Testis (tissue), 3 donors: Measurements from ENCODE around the gene ELAVL4. TPM values are rescaled to one million over a fixed set of nuclear protein-coding genes. Genes with fewer than 3 reads are reported as not detected.

ENCODE experiments used
- DNase-seq: peaks from one replicate; pipeline ENCODE4 v3.0.0-alpha.2; 2019
- H3K27ac ChIP-seq, 2 donors: fragments of 200-600 bp; sonication (generic); one replicate each; pipeline ENCODE4 v1.5.1; 2019
- H3K27me3 ChIP-seq: fragments of 200-600 bp; sonication (generic); one replicate; pipeline ENCODE4 v1.5.1; 2019
- H3K36me3 ChIP-seq: fragments of 200-600 bp; sonication (generic); one replicate; pipeline ENCODE4 v1.5.1; 2017; ENCODE audit warnings: low read depth; ENCODE audit errors: missing control alignments
- H3K4me1 ChIP-seq: fragments of 200-600 bp; sonication (generic); one replicate; pipeline ENCODE4 v1.5.1; 2019
- H3K4me3 ChIP-seq, 2 donors: fragments of 200-600 bp; sonication (generic); one replicate each; pipeline ENCODE4 v1.5.1; 2017 to 2019
- H3K9me3 ChIP-seq: fragments of 200-600 bp; sonication (generic); one replicate; pipeline ENCODE4 v1.5.1; 2017
- POLR2A ChIP-seq: fragments of 450-650 bp; IDR thresholded peaks from one replicate; pipeline ENCODE4 v1.6.1; 2017; ENCODE audit warnings: antibody characterized with exemption, mild to moderate bottlenecking, moderate library complexity
- whole genome bisulfite sequencing, 2 donors: methylation state at CpG; one replicate each; pipeline ENCODE4 v1.1.5; 2018; 5-methylcytosine and 5-hydroxymethylcytosine counted together
- intact Hi-C: fragments of 100-400 bp; cut with DNase I; formaldehyde crosslinking; loops from one replicate; pipeline ENCODE4 v1.15.1; 2023; ENCODE audit warnings: low total_unique reads
- polyA plus RNA-seq: library from polyadenylated mRNA; stranded (reverse); fragments of 350-450 nt; fragmentation: Illumina TruSeq; extraction: RNeasy Lipid Tissue Mini Kit (QIAGEN cat#74804); gene quantifications from one replicate; pipeline ENCODE4 v1.2.3, GENCODE V29; 2014; ENCODE audit warnings: low read depth, low replicate concordance; ENCODE audit not compliant: insufficient read depth
- total RNA-seq, 2 donors: library from RNA; depleted of rRNA; stranded (reverse); fragments of >200 nt; gene quantifications; one replicate each; pipeline ENCODE4 v1.2.3, GENCODE V29; 2016
- TF ChIP-seq, protein P1 (sequence below), 3 experiments: fragments of 450-650 bp in 2 of 3; fragments of 200-600 bp in 1 of 3; sonication (generic) in 1 of 3; IDR thresholded peaks; one replicate each; pipeline ENCODE4 v1.5.1; 2016 to 2019; ENCODE audit warnings: antibody characterized with exemption in 3 of 3, mild to moderate bottlenecking in 2 of 3, moderate library complexity in 1 of 3

ELAVL4 gene
- total and polyA plus RNA-seq, 3 donors from 2014 or later: 9.0 to 21.0 (median 12.1) TPM

DNA sequence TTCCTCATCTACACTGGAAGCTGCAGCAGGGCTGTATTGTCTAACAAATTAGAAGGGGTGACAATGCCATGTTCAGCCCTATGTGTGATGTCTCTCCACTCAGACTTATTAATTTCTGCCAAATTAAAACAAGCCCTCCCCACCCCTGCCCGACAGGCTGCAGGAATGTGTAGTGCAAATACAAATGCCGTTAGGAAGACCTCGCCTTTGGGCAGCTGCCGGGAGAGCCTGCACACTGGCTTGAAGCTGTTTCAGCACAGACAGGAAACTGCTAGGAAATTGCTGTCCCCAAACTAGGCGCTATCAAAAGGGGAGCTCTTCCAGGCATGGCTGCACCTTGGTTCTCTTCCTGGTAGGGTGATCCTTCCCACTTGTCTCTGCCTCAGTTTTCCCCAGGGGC, 135.2 kb downstream of the ELAVL4 start:
- H3K9me3 ChIP-seq: no peaks in the 10 kb centered on the region
- WGBS, 2 donors: 66 to 75% methylated on average over 5 of the region's 5 CpGs
- intact Hi-C loops: no loop called here
- no peak overlapping the region for H3K4me3 ChIP-seq
- no peak overlapping the region for H3K27ac ChIP-seq
- H3K4me1 ChIP-seq: no peaks in the 10 kb centered on the region
- no peaks in the 10 kb centered on the region for H3K27me3 ChIP-seq
- DNase-seq: no peak
- H3K36me3 ChIP-seq: no peaks in the 10 kb centered on the region
- TF ChIP-seq, protein P1, sequence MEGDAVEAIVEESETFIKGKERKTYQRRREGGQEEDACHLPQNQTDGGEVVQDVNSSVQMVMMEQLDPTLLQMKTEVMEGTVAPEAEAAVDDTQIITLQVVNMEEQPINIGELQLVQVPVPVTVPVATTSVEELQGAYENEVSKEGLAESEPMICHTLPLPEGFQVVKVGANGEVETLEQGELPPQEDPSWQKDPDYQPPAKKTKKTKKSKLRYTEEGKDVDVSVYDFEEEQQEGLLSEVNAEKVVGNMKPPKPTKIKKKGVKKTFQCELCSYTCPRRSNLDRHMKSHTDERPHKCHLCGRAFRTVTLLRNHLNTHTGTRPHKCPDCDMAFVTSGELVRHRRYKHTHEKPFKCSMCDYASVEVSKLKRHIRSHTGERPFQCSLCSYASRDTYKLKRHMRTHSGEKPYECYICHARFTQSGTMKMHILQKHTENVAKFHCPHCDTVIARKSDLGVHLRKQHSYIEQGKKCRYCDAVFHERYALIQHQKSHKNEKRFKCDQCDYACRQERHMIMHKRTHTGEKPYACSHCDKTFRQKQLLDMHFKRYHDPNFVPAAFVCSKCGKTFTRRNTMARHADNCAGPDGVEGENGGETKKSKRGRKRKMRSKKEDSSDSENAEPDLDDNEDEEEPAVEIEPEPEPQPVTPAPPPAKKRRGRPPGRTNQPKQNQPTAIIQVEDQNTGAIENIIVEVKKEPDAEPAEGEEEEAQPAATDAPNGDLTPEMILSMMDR (IDR thresholded peaks at IDR 0.05): no peak
- TF ChIP-seq POLR2A: no peak

- Histone ChIP-seq H3K27ac (no peak overlapping the region), H3K9me3 (no peaks in the 10 kb centered on the region), H3K4me1 (no peaks in the 10 kb centered on the region), H3K36me3 (no peaks in the 10 kb centered on the region), H3K27me3 (no peaks in the 10 kb centered on the region), H3K4me3 (no peak overlapping the region)
- intact Hi-C loops: no loop called here
- no peak for TF ChIP-seq POLR2A
- TF ChIP-seq, protein P1 (IDR thresholded peaks at IDR 0.05): no peak
- WGBS, 2 donors: 92 to 96% methylated on average over 1 of the region's 1 CpG
- no peak for DNase-seq
These were observed 138.1 kb downstream of the ELAVL4 start for GRCh38 chr1:50246869-50247268.

GRCh38 chr1:50251702-50252101, 143.0 kb downstream of the ELAVL4 start:
- TF ChIP-seq, protein P1 (IDR thresholded peaks at IDR 0.05): no peak
- no peak for TF ChIP-seq POLR2A
- H3K36me3 ChIP-seq: no peaks in the 10 kb centered on the region
- no peak overlapping the region for H3K27ac ChIP-seq
- 0 to 15% methylated on average over 1 to 13 of the region's 13 CpGs for WGBS, 2 donors
- H3K27me3 ChIP-seq: no peaks in the 10 kb centered on the region
- H3K4me3 ChIP-seq: no peak overlapping the region
- intact Hi-C loops: no loop called here
- no peaks in the 10 kb centered on the region for H3K9me3 ChIP-seq
- no peaks in the 10 kb centered on the region for H3K4me1 ChIP-seq
- no peak for DNase-seq

DNA sequence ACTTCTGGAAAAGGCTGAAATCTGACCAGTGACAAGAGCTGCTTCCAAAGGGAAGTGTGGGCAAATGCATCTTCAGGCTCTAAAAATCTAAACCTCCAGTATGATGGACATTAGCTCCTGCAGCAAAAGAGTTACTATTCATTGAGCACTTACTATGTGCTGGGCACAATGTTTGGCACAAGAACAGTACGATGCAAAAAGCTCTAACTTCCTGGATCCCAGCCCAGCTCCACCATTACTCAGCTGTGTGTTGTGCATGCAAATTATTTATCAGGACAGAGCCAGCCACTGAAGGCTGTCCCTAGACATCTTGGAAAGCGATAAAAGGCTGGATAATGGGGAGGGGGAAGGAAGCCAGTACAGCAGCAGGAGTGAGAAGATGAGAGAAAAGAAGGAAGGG, 143.5 kb downstream of the ELAVL4 start:
- TF ChIP-seq, protein P1 (IDR thresholded peaks at IDR 0.05): no peak
- TF ChIP-seq POLR2A: no peak
- no peak for DNase-seq
- no peak overlapping the region for H3K4me3 ChIP-seq
- H3K36me3 ChIP-seq: no peaks in the 10 kb centered on the region
- no peaks in the 10 kb centered on the region for H3K4me1 ChIP-seq
- no peaks in the 10 kb centered on the region for H3K27me3 ChIP-seq
- 64 to 68% methylated on average over 2 of the region's 2 CpGs for WGBS, 2 donors
- H3K9me3 ChIP-seq: no peaks in the 10 kb centered on the region
- intact Hi-C loops: no loop called here
- no peak overlapping the region for H3K27ac ChIP-seq

Other genes starting within 250 kb of the ELAVL4 start
- gene AGBL4, start 85.0 kb upstream of the ELAVL4 start, total RNA-seq: 1 to 10 TPM; 5.8 to 6.9 TPM
- gene AGBL4, start 85.0 kb upstream of the ELAVL4 start, polyA plus RNA-seq: 3.3 TPM